Activated CD8-positive, alpha-beta T cell treated with anti-CD3 and anti-CD28 coated beads, Interleukin-2, amount 10 ng/mL, durations not matched to agents 7 days and 5 days (primary cell): Measurements from ENCODE around the gene SPRN. TPM values are rescaled to one million over a fixed set of nuclear protein-coding genes. Genes with fewer than 3 reads are reported as not detected.

Source experiments
- ATAC-seq: fragments of 150-1000 bp; cut with Tn5 transposase; one replicate; pipeline ENCODE4 v1.10.0; 2021; ENCODE audit warnings: moderate library complexity
- CTCF ChIA-PET: fragments of 350-600 bp; sonication (Branson Sonifier 250); formaldehyde crosslinking; loops from one replicate; lab custom pipeline; 2021; ENCODE audit warnings: antibody characterized with exemption; lab: Charles Lee
- POLR2A ChIA-PET: fragments of 350-600 bp; sonication (Branson Sonifier 250); formaldehyde crosslinking; loops from one replicate; lab custom pipeline; 2021; ENCODE audit warnings: antibody characterized with exemption; lab: Charles Lee
- DNase-seq: peaks from one replicate; pipeline ENCODE4 v3.0.0-alpha.2; 2020
- H3K27ac Mint-ChIP-seq: one replicate; pipeline ENCODE4 v1.8.0; 2021; ENCODE audit warnings: mild to moderate bottlenecking, mixed read lengths
- H3K27me3 Mint-ChIP-seq: one replicate; pipeline ENCODE4 v1.8.0; 2021; ENCODE audit warnings: low read depth, mixed read lengths
- H3K36me3 Mint-ChIP-seq: one replicate; pipeline ENCODE4 v1.8.0; 2021; ENCODE audit warnings: low read depth, mixed read lengths
- H3K4me1 Mint-ChIP-seq: one replicate; pipeline ENCODE4 v1.8.0; 2021; ENCODE audit warnings: low read depth, mixed read lengths
- H3K4me3 Mint-ChIP-seq: one replicate; pipeline ENCODE4 v1.8.0; 2021; ENCODE audit warnings: mild to moderate bottlenecking, mixed read lengths
- H3K9me3 Mint-ChIP-seq: one replicate; pipeline ENCODE4 v1.8.0; 2022; ENCODE audit warnings: mixed read lengths; ENCODE audit not compliant: insufficient read depth
- total RNA-seq, 2 experiments: library from RNA; stranded (reverse); gene quantifications; one replicate each; pipeline ENCODE4 v1.2.3, GENCODE V29; 2021

SPRN gene
- total RNA-seq, 2 experiments from 2014 or later, result not detected

- Mint-ChIP-seq H3K36me3 (no peaks in the 10 kb centered on the region), H3K4me3 (no peak overlapping the region), H3K4me1 (no peaks in the 10 kb centered on the region), H3K9me3 (no peaks in the 10 kb centered on the region), H3K27me3 (peaks cover 4% of the 10 kb centered on the region), H3K27ac (no peak overlapping the region)
- ChIA-PET POLR2A (no interaction called here), CTCF (no interaction called here)
- DNase-seq (no peak), ATAC-seq (no peak)
Measured at GRCh38 chr10:133455196-133455595, 30.8 kb upstream of the SPRN start.

GRCh38 chr10:133454204-133454893, 29.9 kb upstream of the SPRN start:
- DNase-seq (no peak), ATAC-seq (no peak)
- H3K27me3 Mint-ChIP-seq, result peaks cover 6% of the 10 kb centered on the region
- CTCF ChIA-PET, result interaction anchor here (1.6 kb wide), 1 partner anchor 17 kb away, joined by 4 read pairs; no protein-coding TSS in a partner anchor
- H3K4me1 Mint-ChIP-seq, result no peaks in the 10 kb centered on the region
- peaks cover 1% of the 10 kb centered on the region for H3K36me3 Mint-ChIP-seq
- H3K9me3 Mint-ChIP-seq, result peaks cover 1% of the 10 kb centered on the region
- H3K4me3 Mint-ChIP-seq, result no peak overlapping the region
- H3K27ac Mint-ChIP-seq, result no peak overlapping the region
- POLR2A ChIA-PET, result no interaction called here

- ChIA-PET CTCF (interaction anchor here (1.6 kb wide), 2 partner anchors 15 to 16 kb away, joined by 4 read pairs; no protein-coding TSS in a partner anchor), POLR2A (no interaction called here)
- peaks cover 8% of the 10 kb centered on the region for H3K9me3 Mint-ChIP-seq
- no peaks in the 10 kb centered on the region for H3K4me1 Mint-ChIP-seq
- DNase-seq, result no peak
- ATAC-seq, result peak; percentile 33
- H3K4me3 Mint-ChIP-seq, result no peak within 1 kb of the TSS
- H3K36me3 Mint-ChIP-seq, result peaks cover 5% of the 10 kb centered on the region
- H3K27me3 Mint-ChIP-seq, result peaks cover 9% of the 10 kb centered on the region
- no peak within 1 kb of the TSS for H3K27ac Mint-ChIP-seq
Measured at GRCh38 chr10:133453516-133454203, 29.2 kb upstream of the SPRN start, which contains the start of gene SCART1. Gene SCART1 (plus strand): TSS chr10:133453945. CDS start chr10:133453998, 53 bp downstream.

GRCh38 chr10:133452453-133452852, 28.0 kb upstream of the SPRN start:
- CTCF ChIA-PET, result interaction anchor here (1.6 kb wide), 1 partner anchor 13 kb away, joined by 4 read pairs; no protein-coding TSS in a partner anchor
- ATAC-seq (no peak), DNase-seq (no peak)
- H3K36me3 Mint-ChIP-seq, result peaks cover 15% of the 10 kb centered on the region
- peaks cover 20% of the 10 kb centered on the region for H3K9me3 Mint-ChIP-seq
- no peaks in the 10 kb centered on the region for H3K4me1 Mint-ChIP-seq
- H3K27ac Mint-ChIP-seq, result no peak overlapping the region
- H3K4me3 Mint-ChIP-seq, result no peak overlapping the region
- POLR2A ChIA-PET, result interaction anchor here (1.3 kb wide), 1 partner anchor 10 kb away, joined by 3 read pairs; no protein-coding TSS in a partner anchor
- H3K27me3 Mint-ChIP-seq, result peaks cover 19% of the 10 kb centered on the region

- H3K9me3 Mint-ChIP-seq, result peaks cover 30% of the 10 kb centered on the region
- peaks cover 22% of the 10 kb centered on the region for H3K27me3 Mint-ChIP-seq
- ATAC-seq, result no peak
- DNase-seq, result no peak
- ChIA-PET CTCF (interaction anchor here (1.5 kb wide), 1 partner anchor 13 kb away, joined by 5 read pairs; no protein-coding TSS in a partner anchor), POLR2A (interaction anchor here (1.3 kb wide), 1 partner anchor 9 kb away, joined by 3 read pairs; no protein-coding TSS in a partner anchor)
- H3K4me1 Mint-ChIP-seq, result no peaks in the 10 kb centered on the region
- H3K36me3 Mint-ChIP-seq, result peaks cover 23% of the 10 kb centered on the region
- H3K27ac Mint-ChIP-seq, result no peak overlapping the region
- H3K4me3 Mint-ChIP-seq, result no peak overlapping the region
Measured at GRCh38 chr10:133451346-133451745, 26.9 kb upstream of the SPRN start.

- Mint-ChIP-seq H3K4me1 (peaks cover 2% of the 10 kb centered on the region), H3K27me3 (peaks cover 22% of the 10 kb centered on the region), H3K36me3 (peaks cover 30% of the 10 kb centered on the region), H3K9me3 (peaks cover 34% of the 10 kb centered on the region), H3K27ac (no peak overlapping the region), H3K4me3 (no peak overlapping the region)
- POLR2A ChIA-PET, result no interaction called here
- CTCF ChIA-PET, result interaction anchor here (1.7 kb wide), 1 partner anchor 10 kb away, joined by 5 read pairs; no protein-coding TSS in a partner anchor
- no peak for DNase-seq
- ATAC-seq, result no peak
Measured at GRCh38 chr10:133448120-133448519, 23.7 kb upstream of the SPRN start.

GRCh38 chr10:133446979-133447378, 22.6 kb upstream of the SPRN start:
- ATAC-seq, result no peak
- Mint-ChIP-seq H3K27ac (no peak overlapping the region), H3K9me3 (peaks cover 34% of the 10 kb centered on the region), H3K4me1 (peaks cover 13% of the 10 kb centered on the region), H3K4me3 (no peak overlapping the region), H3K27me3 (peaks cover 22% of the 10 kb centered on the region), H3K36me3 (peaks cover 33% of the 10 kb centered on the region)
- ChIA-PET CTCF (no interaction called here), POLR2A (no interaction called here)
- no peak for DNase-seq

- ATAC-seq (no peak), DNase-seq (no peak)
- no peak overlapping the region for H3K4me3 Mint-ChIP-seq
- H3K9me3 Mint-ChIP-seq, result peaks cover 34% of the 10 kb centered on the region
- H3K36me3 Mint-ChIP-seq, result peaks cover 33% of the 10 kb centered on the region
- ChIA-PET CTCF (no interaction called here), POLR2A (no interaction called here)
- H3K4me1 Mint-ChIP-seq, result peaks cover 20% of the 10 kb centered on the region
- no peak overlapping the region for H3K27ac Mint-ChIP-seq
- peaks cover 17% of the 10 kb centered on the region for H3K27me3 Mint-ChIP-seq
Measured at GRCh38 chr10:133445751-133446708, 21.6 kb upstream of the SPRN start.

GRCh38 chr10:133445268-133445732, 20.9 kb upstream of the SPRN start:
- ChIA-PET POLR2A (no interaction called here), CTCF (no interaction called here)

GRCh38 chr10:133444342-133445267, 20.2 kb upstream of the SPRN start:
- CTCF ChIA-PET, result no interaction called here
- POLR2A ChIA-PET, result no interaction called here
- Mint-ChIP-seq H3K36me3 (peaks cover 33% of the 10 kb centered on the region), H3K4me3 (no peak overlapping the region), H3K27ac (no peak overlapping the region), H3K27me3 (peaks cover 17% of the 10 kb centered on the region), H3K9me3 (peaks cover 34% of the 10 kb centered on the region), H3K4me1 (peaks cover 20% of the 10 kb centered on the region)
- DNase-seq, result no peak
- ATAC-seq, result no peak

More at GRCh38 chr10:133445268-133445732, 20.9 kb upstream of the SPRN start:
- H3K4me3 Mint-ChIP-seq, result no peak overlapping the region
- H3K9me3 Mint-ChIP-seq, result peaks cover 34% of the 10 kb centered on the region
- H3K36me3 Mint-ChIP-seq, result peaks cover 33% of the 10 kb centered on the region
- H3K4me1 Mint-ChIP-seq, result peaks cover 20% of the 10 kb centered on the region
- H3K27ac Mint-ChIP-seq, result no peak overlapping the region
- DNase-seq (no peak), ATAC-seq (no peak)
- peaks cover 17% of the 10 kb centered on the region for H3K27me3 Mint-ChIP-seq
